Ishikawa (cell line): ENCODE results near the gene PLD1.

Experiments used
- CEBPB ChIP-seq: IDR thresholded peaks from 2 replicates; pipeline ENCODE4 v1.6.1; 2012
- EGR1 ChIP-seq: IDR thresholded peaks from 2 replicates; pipeline ENCODE4 v1.6.1; 2012
- EP300 ChIP-seq: IDR thresholded peaks from 2 replicates; pipeline ENCODE4 v1.6.1; 2012; ENCODE audit warnings: borderline replicate concordance
- FOXM1 ChIP-seq: IDR thresholded peaks from 2 replicates; pipeline ENCODE4 v1.6.1; 2012; ENCODE audit warnings: low read depth, borderline replicate concordance
- TCF12 ChIP-seq: IDR thresholded peaks from 2 replicates; pipeline ENCODE4 v1.6.1; 2012; ENCODE audit warnings: low read depth
- YY1 ChIP-seq: IDR thresholded peaks from 2 replicates; pipeline ENCODE4 v1.6.1; 2012; ENCODE audit warnings: low read depth
- TF ChIP-seq, protein P1 (sequence below): IDR thresholded peaks from 2 replicates; pipeline ENCODE4 v1.6.1; 2012

DNA sequence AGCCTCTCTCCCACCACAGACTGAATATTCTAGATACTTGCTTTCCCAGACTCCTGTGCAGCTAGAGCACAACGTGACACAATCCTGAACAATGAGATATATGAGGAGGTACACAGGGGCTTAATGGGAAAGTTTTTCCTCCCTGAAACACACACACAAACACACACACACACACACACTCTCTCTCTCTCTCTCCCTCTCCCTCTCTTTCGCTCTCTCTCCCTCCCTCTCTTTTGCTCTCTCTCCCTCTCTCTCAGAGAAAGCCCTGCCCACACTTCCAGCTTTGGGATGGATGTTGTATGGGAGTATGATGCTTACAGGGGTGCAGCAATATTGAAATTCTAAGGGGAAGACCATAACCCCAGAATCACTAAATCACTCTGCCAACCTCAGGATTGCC, 110.1 kb downstream of the PLD1 start:
- no peak for TF ChIP-seq EP300
- TF ChIP-seq CEBPB: no peak
- TF ChIP-seq EGR1: no peak
- no peak for TF ChIP-seq FOXM1
- no peak for TF ChIP-seq YY1
- TF ChIP-seq, protein P1, sequence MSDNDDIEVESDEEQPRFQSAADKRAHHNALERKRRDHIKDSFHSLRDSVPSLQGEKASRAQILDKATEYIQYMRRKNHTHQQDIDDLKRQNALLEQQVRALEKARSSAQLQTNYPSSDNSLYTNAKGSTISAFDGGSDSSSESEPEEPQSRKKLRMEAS: no peak
- TF ChIP-seq TCF12: no peak
